MCF 10A (cell line): Measurements from ENCODE around the gene LRMDA. TPM values are rescaled to one million over a fixed set of nuclear protein-coding genes. Genes with fewer than 3 reads are reported as not detected.

Experiments
- BruUV-seq: library from RNA; stranded (reverse); fragments of 400-500 nt; replicated peaks from 2 replicates; lab custom pipeline; 2021; lab: Mats Ljungman, UMichigan
- CTCF ChIA-PET: fragments of 300-600 bp; sonication (Branson Sonifier 250); formaldehyde crosslinking; extraction: SDS; loops from one replicate; lab custom pipeline; 2021; ENCODE audit warnings: antibody characterized with exemption, inconsistent platforms; lab: Yijun Ruan, JAX
- POLR2A ChIA-PET: fragments of 300-600, 350-650 bp; sonication (Branson Sonifier 250); formaldehyde crosslinking; extraction: SDS; loops from one replicate; lab custom pipeline; 2020; ENCODE audit warnings: antibody characterized with exemption, inconsistent platforms; lab: Yijun Ruan, JAX
- DNase-seq: peaks from one replicate; pipeline ENCODE4 v3.0.0-alpha.2; 2018; ENCODE audit not compliant: unreplicated experiment
- H3K27ac Mint-ChIP-seq: one replicate; pipeline ENCODE4 v1.8.0; 2022; ENCODE audit warnings: mild to moderate bottlenecking, low read depth, mixed read lengths; ENCODE audit not compliant: unreplicated experiment
- H3K27me3 Mint-ChIP-seq: one replicate; pipeline ENCODE4 v1.8.0; 2022; ENCODE audit warnings: mixed read lengths; ENCODE audit not compliant: insufficient read depth, unreplicated experiment
- H3K36me3 Mint-ChIP-seq: one replicate; pipeline ENCODE4 v1.8.0; 2022; ENCODE audit warnings: mild to moderate bottlenecking, moderate library complexity, mixed read lengths; ENCODE audit not compliant: insufficient read depth, unreplicated experiment
- H3K4me1 Mint-ChIP-seq: one replicate; pipeline ENCODE4 v1.8.0; 2022; ENCODE audit warnings: mixed read lengths; ENCODE audit not compliant: insufficient read depth, unreplicated experiment
- H3K4me3 Mint-ChIP-seq: one replicate; pipeline ENCODE4 v1.8.0; 2022; ENCODE audit warnings: mild to moderate bottlenecking, moderate library complexity, mixed read lengths; ENCODE audit not compliant: unreplicated experiment
- H3K9me3 Mint-ChIP-seq: one replicate; pipeline ENCODE4 v1.8.0; 2022; ENCODE audit warnings: mixed read lengths; ENCODE audit not compliant: unreplicated experiment
- intact Hi-C: fragments of 100-400 bp; cut with micrococcal nuclease; formaldehyde crosslinking; loops from 2 replicates; pipeline ENCODE4 v1.14.1; 2022
- total RNA-seq: library from RNA; stranded (reverse); gene quantifications from 2 replicates; pipeline ENCODE4 v1.2.3, GENCODE V29; 2022
- TF ChIP-seq, protein P1 (sequence below): fragments of 200-600 bp; IDR thresholded peaks from one replicate; pipeline ENCODE4 v1.8.0; 2022; ENCODE audit warnings: antibody characterized with exemption, mild to moderate bottlenecking; ENCODE audit not compliant: unreplicated experiment

The LRMDA gene
- total RNA-seq, 1 experiment from 2014 or later: not detected

DNA sequence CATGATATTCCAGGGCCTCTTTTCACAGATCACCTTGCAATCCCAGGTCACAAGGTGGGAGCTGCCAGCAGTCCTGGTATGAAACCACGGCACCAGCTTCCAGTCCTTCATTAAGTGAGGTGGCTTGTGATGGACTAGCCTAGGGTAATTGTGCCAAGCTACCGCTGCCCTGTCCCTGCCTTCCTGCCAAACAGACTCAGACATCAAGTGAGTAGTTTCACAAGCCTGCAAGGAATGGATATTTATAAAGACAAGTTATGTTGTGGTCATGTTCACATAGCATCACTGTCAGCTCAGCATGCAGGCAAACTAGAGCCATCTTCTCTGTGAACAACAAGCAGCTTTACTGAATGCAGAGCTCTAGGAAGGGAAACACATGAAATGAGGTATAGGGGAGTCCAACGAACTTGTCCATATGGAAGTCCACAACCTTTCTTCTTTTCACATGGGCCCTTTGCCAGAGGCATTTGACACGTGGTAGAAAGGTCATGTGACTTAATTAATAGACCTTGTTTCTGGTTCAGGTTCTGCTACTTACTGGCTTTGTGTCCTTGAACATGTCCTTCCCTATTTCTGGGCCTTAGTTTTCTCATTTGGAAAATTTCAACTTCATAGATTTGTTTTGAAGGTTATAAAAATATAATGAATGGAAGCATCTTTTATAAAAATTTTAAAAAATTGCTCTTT is 1145.0 kb downstream of the LRMDA start:
- Mint-ChIP-seq H3K9me3 (peaks cover 12% of the 10 kb centered on the region), H3K4me3 (no peak overlapping the region), H3K36me3 (no peaks in the 10 kb centered on the region), H3K27me3 (no peaks in the 10 kb centered on the region), H3K4me1 (no peaks in the 10 kb centered on the region), H3K27ac (no peak overlapping the region)
- POLR2A ChIA-PET: no interaction called here
- CTCF ChIA-PET: interaction anchor here (1.5 kb wide), 1 partner anchor 409 kb away, joined by 4 read pairs; no protein-coding TSS in a partner anchor
- BruUV-seq: no TSS peak
- peak; percentile 2 for DNase-seq
- TF ChIP-seq, protein P1, sequence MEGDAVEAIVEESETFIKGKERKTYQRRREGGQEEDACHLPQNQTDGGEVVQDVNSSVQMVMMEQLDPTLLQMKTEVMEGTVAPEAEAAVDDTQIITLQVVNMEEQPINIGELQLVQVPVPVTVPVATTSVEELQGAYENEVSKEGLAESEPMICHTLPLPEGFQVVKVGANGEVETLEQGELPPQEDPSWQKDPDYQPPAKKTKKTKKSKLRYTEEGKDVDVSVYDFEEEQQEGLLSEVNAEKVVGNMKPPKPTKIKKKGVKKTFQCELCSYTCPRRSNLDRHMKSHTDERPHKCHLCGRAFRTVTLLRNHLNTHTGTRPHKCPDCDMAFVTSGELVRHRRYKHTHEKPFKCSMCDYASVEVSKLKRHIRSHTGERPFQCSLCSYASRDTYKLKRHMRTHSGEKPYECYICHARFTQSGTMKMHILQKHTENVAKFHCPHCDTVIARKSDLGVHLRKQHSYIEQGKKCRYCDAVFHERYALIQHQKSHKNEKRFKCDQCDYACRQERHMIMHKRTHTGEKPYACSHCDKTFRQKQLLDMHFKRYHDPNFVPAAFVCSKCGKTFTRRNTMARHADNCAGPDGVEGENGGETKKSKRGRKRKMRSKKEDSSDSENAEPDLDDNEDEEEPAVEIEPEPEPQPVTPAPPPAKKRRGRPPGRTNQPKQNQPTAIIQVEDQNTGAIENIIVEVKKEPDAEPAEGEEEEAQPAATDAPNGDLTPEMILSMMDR: no peak
- intact Hi-C loops: no loop called here

DNA sequence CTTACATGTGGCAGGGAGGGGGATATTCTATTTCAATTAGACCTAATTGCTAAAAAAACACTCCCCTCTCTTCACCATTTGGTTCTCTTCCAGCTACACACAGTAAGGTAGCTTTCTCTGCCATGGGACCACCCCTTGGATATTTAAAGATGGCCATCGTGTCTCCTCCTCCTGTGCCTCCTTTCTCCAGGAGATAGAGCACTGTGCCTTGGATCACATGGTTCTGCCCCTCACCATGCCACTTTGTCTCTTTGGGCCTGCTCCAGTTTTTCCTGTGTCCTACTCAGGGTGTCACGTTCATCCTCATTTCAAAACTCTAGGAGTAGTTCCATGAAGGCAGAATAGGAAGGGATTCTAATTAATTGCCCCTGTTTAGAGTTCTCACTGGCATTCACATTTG is 1146.0 kb downstream of the LRMDA start:
- H3K27ac Mint-ChIP-seq: no peak overlapping the region
- peaks cover 2% of the 10 kb centered on the region for H3K4me1 Mint-ChIP-seq
- ChIA-PET CTCF (no interaction called here), POLR2A (no interaction called here)
- no peaks in the 10 kb centered on the region for H3K27me3 Mint-ChIP-seq
- no peak for DNase-seq
- H3K9me3 Mint-ChIP-seq: peaks cover 12% of the 10 kb centered on the region
- TF ChIP-seq, protein P1: no peak
- BruUV-seq: no TSS peak
- no peaks in the 10 kb centered on the region for H3K36me3 Mint-ChIP-seq
- H3K4me3 Mint-ChIP-seq: no peak overlapping the region
- intact Hi-C loops: no loop called here

DNA sequence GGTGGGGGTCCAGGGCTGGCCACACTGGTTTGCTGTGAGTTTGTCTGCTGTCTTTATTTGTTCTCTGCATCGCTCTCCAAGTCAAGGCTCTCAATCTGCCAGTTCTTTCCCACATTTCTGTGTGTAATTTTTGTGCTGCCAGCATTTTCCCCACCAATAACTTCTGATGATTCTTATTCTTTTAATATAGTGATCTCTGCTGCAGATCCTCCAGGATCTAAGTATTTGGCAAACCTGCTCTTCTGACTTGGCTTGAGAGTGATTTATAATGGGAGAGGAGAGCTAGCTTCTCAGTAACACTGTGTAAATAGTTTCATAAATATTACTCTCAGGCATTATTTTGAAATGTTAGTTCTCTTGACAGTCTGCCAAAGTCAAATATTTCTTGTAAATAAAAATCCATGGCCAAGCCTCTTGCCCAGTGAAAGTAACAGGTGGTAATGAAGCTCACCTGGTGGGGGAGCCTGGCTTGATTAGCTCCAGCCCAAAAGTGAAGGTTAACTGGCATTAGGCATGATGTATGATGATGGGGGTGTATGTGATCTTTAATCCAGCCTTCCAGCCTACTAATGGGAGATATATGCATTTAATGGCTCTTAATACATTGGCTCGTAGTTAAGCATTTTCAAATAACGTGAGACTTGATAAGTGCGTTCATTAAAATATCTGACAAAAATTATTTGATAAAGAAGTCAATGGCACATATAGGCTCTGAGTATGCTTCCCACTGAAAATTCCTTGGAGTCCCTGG is 1150.3 kb downstream of the LRMDA start:
- no TSS peak for BruUV-seq
- intact Hi-C loops: no loop called here
- H3K9me3 Mint-ChIP-seq: no peaks in the 10 kb centered on the region
- H3K27me3 Mint-ChIP-seq: no peaks in the 10 kb centered on the region
- no peak overlapping the region for H3K4me3 Mint-ChIP-seq
- TF ChIP-seq, protein P1: no peak
- POLR2A ChIA-PET: interaction anchor here (0.6 kb wide), 1 partner anchor 226 kb away, joined by 3 read pairs; no protein-coding TSS in a partner anchor
- CTCF ChIA-PET: no interaction called here
- no peak for DNase-seq
- no peak overlapping the region for H3K27ac Mint-ChIP-seq
- peaks cover 18% of the 10 kb centered on the region for H3K4me1 Mint-ChIP-seq
- H3K36me3 Mint-ChIP-seq: no peaks in the 10 kb centered on the region

DNA sequence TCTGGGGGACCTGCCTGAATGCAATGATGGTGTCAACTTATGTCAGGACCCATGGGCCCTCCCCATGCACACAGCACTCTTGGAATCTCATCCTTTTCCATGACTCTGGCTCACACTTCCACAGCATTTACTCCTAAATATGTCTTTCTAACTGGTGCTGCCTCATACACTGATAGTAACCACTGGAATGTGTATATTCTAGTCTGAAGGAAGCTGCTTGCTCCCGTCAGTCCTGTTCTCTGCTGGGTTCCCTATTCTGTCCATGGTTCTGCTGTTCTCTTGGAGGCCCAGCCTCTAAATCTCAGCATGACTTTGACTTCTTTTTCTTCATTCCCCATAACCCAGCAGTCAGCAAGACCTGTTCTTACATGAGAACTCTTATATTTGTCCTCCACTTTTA is 1151.1 kb downstream of the LRMDA start:
- intact Hi-C loops: no loop called here
- Mint-ChIP-seq H3K4me1 (peaks cover 18% of the 10 kb centered on the region), H3K4me3 (no peak overlapping the region), H3K36me3 (no peaks in the 10 kb centered on the region), H3K9me3 (no peaks in the 10 kb centered on the region), H3K27me3 (no peaks in the 10 kb centered on the region), H3K27ac (peak overlapping the region; percentile 74)
- no peak for DNase-seq
- TF ChIP-seq, protein P1: no peak
- ChIA-PET POLR2A (interaction anchor here (0.6 kb wide), 1 partner anchor 225 kb away, joined by 3 read pairs; no protein-coding TSS in a partner anchor), CTCF (interaction anchor here (0.9 kb wide), 1 partner anchor 14 kb away, joined by 3 read pairs; no protein-coding TSS in a partner anchor)
- no TSS peak for BruUV-seq
